Measurements from ENCODE around the gene SMPDL3B. TPM values are rescaled to one million over a fixed set of nuclear protein-coding genes. Genes with fewer than 3 reads are reported as not detected.

The SMPDL3B gene
- total and polyA plus RNA-seq, 3 donors from 2014 or later: 2.1 to 2.7 (median 2.5) TPM

DNA sequence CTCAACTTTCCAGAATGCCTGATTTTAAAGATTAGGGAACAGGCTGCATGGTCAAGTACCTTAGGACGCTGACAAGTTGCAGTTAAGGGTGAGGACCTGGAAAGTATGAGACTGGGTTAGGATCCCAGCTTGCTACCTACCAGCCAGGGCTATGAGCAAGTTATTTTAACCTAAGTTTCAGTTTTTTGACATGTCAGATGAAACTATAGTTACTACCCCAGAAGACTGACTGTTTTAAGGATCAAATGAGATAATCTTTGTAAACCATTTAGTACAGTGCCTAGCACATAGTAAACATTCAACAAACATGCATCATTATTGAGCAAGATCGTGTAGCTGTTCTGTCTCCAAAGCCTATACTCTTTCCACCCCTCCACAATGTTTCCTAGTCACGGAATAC is 48.1 kb upstream of the SMPDL3B start:
- Histone ChIP-seq H3K36me3 (ENCODE audit: low read depth, missing control alignments) (no peaks in the 10 kb centered on the region), H3K27me3 (no peaks in the 10 kb centered on the region), H3K27ac (peak overlapping the region in 1 of 2 donors; percentile 54), H3K9me3 (no peaks in the 10 kb centered on the region), H3K4me1 (no peaks in the 10 kb centered on the region), H3K4me3 (no peak overlapping the region)
- WGBS, 2 donors: 80 to 87% methylated on average over 3 of the region's 3 CpGs
- TF ChIP-seq, protein P1, sequence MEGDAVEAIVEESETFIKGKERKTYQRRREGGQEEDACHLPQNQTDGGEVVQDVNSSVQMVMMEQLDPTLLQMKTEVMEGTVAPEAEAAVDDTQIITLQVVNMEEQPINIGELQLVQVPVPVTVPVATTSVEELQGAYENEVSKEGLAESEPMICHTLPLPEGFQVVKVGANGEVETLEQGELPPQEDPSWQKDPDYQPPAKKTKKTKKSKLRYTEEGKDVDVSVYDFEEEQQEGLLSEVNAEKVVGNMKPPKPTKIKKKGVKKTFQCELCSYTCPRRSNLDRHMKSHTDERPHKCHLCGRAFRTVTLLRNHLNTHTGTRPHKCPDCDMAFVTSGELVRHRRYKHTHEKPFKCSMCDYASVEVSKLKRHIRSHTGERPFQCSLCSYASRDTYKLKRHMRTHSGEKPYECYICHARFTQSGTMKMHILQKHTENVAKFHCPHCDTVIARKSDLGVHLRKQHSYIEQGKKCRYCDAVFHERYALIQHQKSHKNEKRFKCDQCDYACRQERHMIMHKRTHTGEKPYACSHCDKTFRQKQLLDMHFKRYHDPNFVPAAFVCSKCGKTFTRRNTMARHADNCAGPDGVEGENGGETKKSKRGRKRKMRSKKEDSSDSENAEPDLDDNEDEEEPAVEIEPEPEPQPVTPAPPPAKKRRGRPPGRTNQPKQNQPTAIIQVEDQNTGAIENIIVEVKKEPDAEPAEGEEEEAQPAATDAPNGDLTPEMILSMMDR (IDR thresholded peaks at IDR 0.05): no peak
- no peak for TF ChIP-seq POLR2A (IDR thresholded peaks at IDR 0.05)
- intact Hi-C loops (cut with DNase I; ENCODE audit: low total_unique reads): no loop called here
- DNase-seq: no peak

DNA sequence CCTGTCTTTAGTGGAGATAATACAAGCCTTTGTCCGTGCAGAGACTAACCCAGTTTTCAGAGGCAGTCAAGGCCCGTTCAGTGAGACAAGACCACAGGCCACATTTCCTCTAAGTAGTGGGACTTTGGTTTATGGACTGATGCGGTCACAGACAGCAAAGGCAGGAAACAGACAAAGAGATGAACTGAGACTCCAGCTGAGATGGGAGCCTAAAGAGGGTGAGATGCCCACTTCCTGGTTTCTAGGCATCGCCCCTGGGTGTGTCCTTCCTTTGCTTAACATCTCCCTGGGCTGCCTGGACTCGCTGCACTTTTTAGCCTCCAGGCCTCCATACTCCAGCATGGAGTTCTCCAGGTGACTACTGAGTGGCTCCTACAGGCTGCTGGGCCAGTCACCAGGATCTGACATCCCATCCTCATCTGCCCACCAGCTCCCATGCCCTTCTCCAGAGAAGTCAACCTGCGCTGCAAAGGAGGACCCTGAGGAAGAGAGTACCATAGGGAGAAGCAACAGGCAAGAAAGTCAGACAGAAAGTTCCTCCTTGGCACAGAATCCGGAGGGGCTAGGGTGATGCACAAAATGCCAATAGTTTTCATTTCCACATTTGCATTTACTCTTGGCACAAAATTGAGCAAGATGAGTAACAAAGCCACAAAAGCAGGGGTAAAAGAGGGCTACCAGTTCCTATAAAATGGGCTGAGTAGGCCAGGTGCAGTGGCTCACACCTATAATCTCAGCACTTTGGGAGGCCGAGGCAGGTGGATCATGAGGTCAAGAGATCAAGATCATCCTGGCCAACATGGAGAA is 47.4 kb upstream of the SMPDL3B start:
- Histone ChIP-seq H3K9me3 (no peaks in the 10 kb centered on the region), H3K36me3 (ENCODE audit: low read depth, missing control alignments) (no peaks in the 10 kb centered on the region), H3K4me1 (no peaks in the 10 kb centered on the region), H3K27me3 (no peaks in the 10 kb centered on the region), H3K4me3 (no peak overlapping the region), H3K27ac (peak overlapping the region in 1 of 2 donors; percentile 54)
- DNase-seq: no peak
- TF ChIP-seq, protein P1 (IDR thresholded peaks at IDR 0.05): no peak
- TF ChIP-seq POLR2A (IDR thresholded peaks at IDR 0.05): no peak
- 79 to 87% methylated on average over 8 of the region's 8 CpGs for WGBS, 2 donors
- intact Hi-C loops (cut with DNase I; ENCODE audit: low total_unique reads): no loop called here

DNA sequence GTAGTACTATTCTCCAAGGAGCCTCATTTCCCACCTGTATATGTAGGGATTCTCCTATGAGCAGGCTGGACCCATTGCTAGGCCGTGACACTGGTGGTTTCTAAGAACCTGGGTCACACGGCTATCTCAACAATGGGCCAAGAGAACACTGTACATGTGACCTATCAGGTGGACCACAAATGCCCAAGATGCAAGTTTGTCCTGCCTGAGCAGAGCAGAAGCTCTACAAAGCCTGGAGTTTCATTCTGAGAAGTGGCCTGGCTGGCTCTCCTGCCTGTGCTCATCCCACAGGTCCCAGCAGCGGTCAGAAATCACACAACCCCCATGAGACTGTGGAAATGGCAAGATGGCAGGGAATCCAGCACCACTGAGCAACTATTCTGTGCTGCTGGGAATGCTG is 45.3 kb upstream of the SMPDL3B start:
- DNase-seq: no peak
- peak overlapping the region; percentile 13 to 64 for H3K27ac ChIP-seq
- H3K4me3 ChIP-seq: no peak overlapping the region
- H3K36me3 ChIP-seq (ENCODE audit: low read depth, missing control alignments): no peaks in the 10 kb centered on the region
- no peaks in the 10 kb centered on the region for H3K27me3 ChIP-seq
- no peaks in the 10 kb centered on the region for H3K4me1 ChIP-seq
- WGBS, 2 donors: 83 to 91% methylated on average over 3 of the region's 3 CpGs
- TF ChIP-seq POLR2A (IDR thresholded peaks at IDR 0.05): no peak
- TF ChIP-seq, protein P1 (IDR thresholded peaks at IDR 0.05): no peak
- intact Hi-C loops (cut with DNase I; ENCODE audit: low total_unique reads): no loop called here
- no peaks in the 10 kb centered on the region for H3K9me3 ChIP-seq

DNA sequence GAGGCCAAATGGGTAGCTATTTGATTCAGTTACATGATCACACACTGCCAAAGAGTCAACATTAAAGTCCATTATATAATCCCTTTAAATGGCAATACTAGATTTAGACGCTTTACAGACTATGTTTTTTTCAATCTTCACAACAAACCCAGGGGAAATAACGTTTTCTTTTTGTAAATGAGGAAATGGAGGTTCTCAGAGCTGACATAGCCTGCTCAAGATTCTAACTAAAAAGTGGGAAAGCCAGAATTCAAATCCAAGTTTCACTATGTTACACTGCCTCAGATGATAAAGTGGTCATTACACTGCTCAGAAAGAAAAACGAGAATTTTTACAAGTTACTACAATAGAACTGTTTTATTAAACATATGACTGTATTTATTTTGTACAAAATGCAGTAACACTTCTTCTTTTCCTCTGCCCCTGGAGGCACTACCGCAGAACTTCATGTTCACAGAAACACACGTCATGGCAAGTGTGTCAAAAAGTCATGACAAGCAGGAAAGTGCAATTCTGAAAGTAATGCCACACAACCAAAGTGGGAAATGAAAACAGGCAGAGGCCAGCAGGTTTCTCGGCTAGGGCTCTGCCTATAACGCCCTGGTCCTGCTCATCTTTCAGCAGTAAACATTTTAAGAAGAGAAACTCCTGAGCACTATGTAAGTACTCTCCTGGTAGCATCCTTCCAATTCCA is 43.5 kb upstream of the SMPDL3B start:
- no peak overlapping the region for H3K4me3 ChIP-seq
- 75 to 79% methylated on average over 7 of the region's 7 CpGs for WGBS, 2 donors
- intact Hi-C loops (cut with DNase I; ENCODE audit: low total_unique reads): no loop called here
- DNase-seq: no peak
- no peaks in the 10 kb centered on the region for H3K36me3 ChIP-seq (ENCODE audit: low read depth, missing control alignments)
- TF ChIP-seq, protein P1 (IDR thresholded peaks at IDR 0.05): no peak
- no peak for TF ChIP-seq POLR2A (IDR thresholded peaks at IDR 0.05)
- no peaks in the 10 kb centered on the region for H3K4me1 ChIP-seq
- no peaks in the 10 kb centered on the region for H3K27me3 ChIP-seq
- H3K27ac ChIP-seq: peak overlapping the region; percentile 4 to 64
- no peaks in the 10 kb centered on the region for H3K9me3 ChIP-seq
